GM12892 (cell line): ENCODE data around the gene UBASH3A.

ENCODE experiments used
- DNase-seq: peaks from one replicate; pipeline ENCODE4 v3.0.0; 2011; ENCODE audit not compliant: insufficient read length
- FAIRE-seq: peaks from 2 replicates; lab custom pipeline; 2011; peaks lifted over from hg19 to GRCh38; lab: Jason Lieb, UNC
- POLR2A ChIP-seq: IDR thresholded peaks from 2 replicates; pipeline ENCODE4 v1.6.1; 2011; ENCODE audit warnings: low read depth, low read length, control low read depth
- POLR2AphosphoS5 ChIP-seq: IDR thresholded peaks from 2 replicates; pipeline ENCODE4 v1.6.1; 2011; ENCODE audit warnings: low read depth, low read length, control low read depth
- TAF1 ChIP-seq: IDR thresholded peaks from 2 replicates; pipeline ENCODE4 v1.6.1; 2011; ENCODE audit warnings: low read depth, mild to moderate bottlenecking, control low read depth, low read length, borderline replicate concordance

UBASH3A gene

GRCh38 chr21:42440187-42440792, 36.6 kb downstream of the UBASH3A start:
- DNase-seq (peak; percentile 68), FAIRE-seq (no peak)
- TF ChIP-seq TAF1 (no peak), POLR2AphosphoS5 (no peak), POLR2A (no peak)

- FAIRE-seq, result no peak
- no peak for DNase-seq
Observed at GRCh38 chr21:42441963-42442362, 38.3 kb downstream of the UBASH3A start.

GRCh38 chr21:42443181-42443785, 39.6 kb downstream of the UBASH3A start:
- DNase-seq (no peak), FAIRE-seq (no peak)
- TF ChIP-seq POLR2A (no peak), TAF1 (no peak), POLR2AphosphoS5 (no peak)

More at GRCh38 chr21:42441963-42442362, 38.3 kb downstream of the UBASH3A start:
- TF ChIP-seq TAF1 (no peak), POLR2A (no peak), POLR2AphosphoS5 (no peak)

GRCh38 chr21:42443876-42444744, 40.4 kb downstream of the UBASH3A start:
- TF ChIP-seq TAF1, result no peak
- no peak for TF ChIP-seq POLR2A
- TF ChIP-seq POLR2AphosphoS5, result no peak
- no peak for DNase-seq
- FAIRE-seq, result no peak

GRCh38 chr21:42444745-42445059, 41.0 kb downstream of the UBASH3A start:
- FAIRE-seq (no peak), DNase-seq (no peak)
- no peak for TF ChIP-seq POLR2AphosphoS5
- no peak for TF ChIP-seq TAF1
- TF ChIP-seq POLR2A, result no peak

- no peak for DNase-seq
- FAIRE-seq, result no peak
- no peak for TF ChIP-seq TAF1
Observed at GRCh38 chr21:42445311-42445710, 41.6 kb downstream of the UBASH3A start.

GRCh38 chr21:42446531-42446930, 42.8 kb downstream of the UBASH3A start:
- FAIRE-seq, result peak; percentile 78
- TF ChIP-seq TAF1, result no peak
- no peak for TF ChIP-seq POLR2AphosphoS5
- TF ChIP-seq POLR2A, result no peak
- no peak for DNase-seq

GRCh38 chr21:42447182-42447581, 43.5 kb downstream of the UBASH3A start:
- TF ChIP-seq TAF1 (no peak), POLR2AphosphoS5 (no peak), POLR2A (no peak)
- FAIRE-seq (no peak), DNase-seq (no peak)

- FAIRE-seq (peak; percentile 46), DNase-seq (no peak)
- TF ChIP-seq POLR2A (no peak), POLR2AphosphoS5 (no peak), TAF1 (no peak)
Observed at GRCh38 chr21:42447732-42448131, 44.0 kb downstream of the UBASH3A start.

GRCh38 chr21:42448686-42449085, 45.0 kb downstream of the UBASH3A start:
- TF ChIP-seq POLR2A (no peak), POLR2AphosphoS5 (no peak), TAF1 (no peak)
- no peak for FAIRE-seq

GRCh38 chr21:42451941-42452340, 48.2 kb downstream of the UBASH3A start:
- TF ChIP-seq TAF1 (no peak), POLR2AphosphoS5 (no peak), POLR2A (no peak)
- FAIRE-seq (no peak), DNase-seq (no peak)

More at GRCh38 chr21:42448686-42449085, 45.0 kb downstream of the UBASH3A start:
- no peak for DNase-seq

- DNase-seq, result no peak
- TF ChIP-seq POLR2AphosphoS5, result no peak
- TF ChIP-seq TAF1, result no peak
- no peak for TF ChIP-seq POLR2A
- FAIRE-seq, result no peak
Observed at GRCh38 chr21:42452401-42453223, 48.9 kb downstream of the UBASH3A start.
